Aorta (tissue), 5 donors: ENCODE measurements around the gene MUC3A. TPM values are rescaled to one million over a fixed set of nuclear protein-coding genes. Genes with fewer than 3 reads are reported as not detected.
A peak's percentile ranks its signal among the peaks of the same experiment; 100 is the strongest.

Experiments
- ATAC-seq: fragments of 200-7000 bp; cut with Tn5 transposase; one replicate; pipeline ENCODE4 v1.9.1; 2022; ENCODE audit warnings: moderate library complexity; ENCODE audit not compliant: low FRiP score
- DNase-seq, 2 donors: peaks; one replicate each; pipeline ENCODE4 v3.0.0-alpha.2; 2020
- H3K27ac ChIP-seq, 2 donors: one replicate each; pipeline ENCODE4 v1.5.1; 2013; ENCODE audit warnings: low read length in 2 of 2, mild to moderate bottlenecking in 2 of 2, moderate library complexity in 2 of 2, control low read depth in 1 of 2, inconsistent platforms in 1 of 2, low read depth in 1 of 2
- H3K27me3 ChIP-seq, 2 donors: one replicate each; pipeline ENCODE4 v1.6.1; 2013; ENCODE audit warnings: control low read depth in 1 of 2, low read length in 1 of 2, mild to moderate bottlenecking in 1 of 2, moderate library complexity in 1 of 2; ENCODE audit not compliant: insufficient read depth in 2 of 2, control insufficient read depth in 1 of 2
- H3K36me3 ChIP-seq, 2 donors: one replicate each; pipeline ENCODE4 v1.6.1; 2013; ENCODE audit warnings: control low read depth in 1 of 2, low read length in 1 of 2, mild to moderate bottlenecking in 1 of 2; ENCODE audit not compliant: insufficient read depth in 2 of 2, control insufficient read depth in 1 of 2
- H3K4me1 ChIP-seq, 2 donors: one replicate each; pipeline ENCODE4 v1.6.1; 2013; ENCODE audit warnings: low read length in 2 of 2, control low read depth in 1 of 2, mild to moderate bottlenecking in 1 of 2, moderate library complexity in 1 of 2; ENCODE audit not compliant: insufficient read depth in 2 of 2, control insufficient read depth in 1 of 2
- H3K4me3 ChIP-seq, 2 donors: one replicate each; pipeline ENCODE4 v1.5.1; 2013; ENCODE audit warnings: low read length in 2 of 2, control low read depth in 1 of 2, mild to moderate bottlenecking in 1 of 2
- H3K9me3 ChIP-seq: one replicate; pipeline ENCODE4 v1.6.1; 2013; ENCODE audit warnings: mild to moderate bottlenecking, low read length; ENCODE audit not compliant: control insufficient read depth
- WGBS, 2 donors: extraction: QIAGEN DNeasy Blood & Tissue Kit; methylation state at CpG; one replicate each; pipeline ENCODE4 v1.1.7; 2013; 5-methylcytosine and 5-hydroxymethylcytosine counted together
- intact Hi-C, 2 donors: fragments of 100-400 bp; cut with DNase I; formaldehyde crosslinking; loops; one replicate each; pipeline versions ENCODE4 v1.14.2 to v1.15.0; 2022
- polyA plus RNA-seq, 2 donors: library from polyadenylated mRNA; stranded (reverse); fragments of 200-250 nt; gene quantifications; one replicate each; pipeline ENCODE4 v1.2.3, GENCODE V29; 2013
- total RNA-seq, 2 donors: library from RNA; stranded (reverse); fragmentation: NEBNext Ultra II Directional; extraction: Animal tissue kit (Norgen Biotek cat#: 25700); gene quantifications; one replicate each; pipeline ENCODE4 v1.2.1, GENCODE V29; 2021
- donor health status: healthy with polysubstance abuse.
- donor health status: Bipolar disorder and iron deficiency.
- donor health status: DM: no; HTN: no; CAD: no.
- donor health status: DM: no; HTN: no; CAD: no.
- donor health status: DM: yes; HTN: yes; CAD: no.

Gene MUC3A
- total and polyA plus RNA-seq, 4 donors = 0.39 to 5.5 (median 0.45) TPM; not detected in 1

DNA sequence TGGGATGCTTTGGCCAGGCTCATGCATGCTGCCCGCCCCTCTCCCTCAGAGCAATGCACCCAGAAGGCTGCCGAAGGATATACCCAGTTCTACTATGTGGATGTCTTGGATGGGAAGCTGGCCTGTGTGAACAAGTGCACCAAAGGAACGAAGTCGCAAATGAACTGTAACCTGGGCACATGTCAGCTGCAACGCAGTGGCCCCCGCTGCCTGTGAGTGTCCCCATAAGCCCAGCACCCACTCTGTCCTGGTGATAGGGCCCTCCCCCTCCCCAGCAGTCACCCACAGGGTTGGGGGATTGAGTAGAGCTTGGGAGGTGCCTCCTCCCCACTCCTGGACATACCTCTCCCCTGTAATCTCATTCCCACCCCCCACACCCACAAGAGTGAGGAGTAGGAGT lies 63.6 kb downstream of the MUC3A start:
- Histone ChIP-seq H3K27ac (no peak overlapping the region), H3K9me3 (no peaks in the 10 kb centered on the region), H3K27me3 (no peaks in the 10 kb centered on the region), H3K4me1 (no peaks in the 10 kb centered on the region), H3K4me3 (no peak overlapping the region), H3K36me3 (no peaks in the 10 kb centered on the region)
- WGBS, 2 donors = 89 to 92% methylated on average over 6 of the region's 6 CpGs
- ATAC-seq (no peak), DNase-seq (peak in 1 of 2 donors; percentile 43)
- intact Hi-C loops = no loop called here

DNA sequence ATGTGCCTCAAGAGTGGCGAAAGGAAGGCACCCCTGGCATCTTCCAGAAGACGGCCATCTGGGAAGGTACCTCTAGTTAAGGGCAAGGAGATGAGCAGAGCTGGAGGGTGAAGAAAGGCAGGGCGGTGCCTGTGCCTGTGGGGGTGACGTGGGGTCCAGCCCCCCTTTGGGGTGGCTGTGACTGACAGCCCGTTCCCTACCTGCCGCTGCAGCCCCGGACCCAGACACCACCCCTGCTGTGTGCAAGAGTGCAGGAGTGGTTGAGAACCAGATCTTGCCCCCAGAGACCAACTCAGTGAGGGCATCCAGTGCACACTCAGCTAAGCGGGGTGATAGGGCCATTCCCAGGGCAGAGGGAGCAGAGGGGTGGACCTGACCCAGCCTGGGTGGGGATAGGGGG lies 66.3 kb downstream of the MUC3A start:
- 84 to 86% methylated on average over 5 to 8 of the region's 8 CpGs for WGBS, 2 donors
- intact Hi-C loops = no loop called here
- Histone ChIP-seq H3K9me3 (no peaks in the 10 kb centered on the region), H3K4me1 (no peaks in the 10 kb centered on the region), H3K36me3 (no peaks in the 10 kb centered on the region), H3K4me3 (no peak overlapping the region), H3K27ac (no peak overlapping the region), H3K27me3 (no peaks in the 10 kb centered on the region)
- ATAC-seq = no peak
- DNase-seq = no peak

DNA sequence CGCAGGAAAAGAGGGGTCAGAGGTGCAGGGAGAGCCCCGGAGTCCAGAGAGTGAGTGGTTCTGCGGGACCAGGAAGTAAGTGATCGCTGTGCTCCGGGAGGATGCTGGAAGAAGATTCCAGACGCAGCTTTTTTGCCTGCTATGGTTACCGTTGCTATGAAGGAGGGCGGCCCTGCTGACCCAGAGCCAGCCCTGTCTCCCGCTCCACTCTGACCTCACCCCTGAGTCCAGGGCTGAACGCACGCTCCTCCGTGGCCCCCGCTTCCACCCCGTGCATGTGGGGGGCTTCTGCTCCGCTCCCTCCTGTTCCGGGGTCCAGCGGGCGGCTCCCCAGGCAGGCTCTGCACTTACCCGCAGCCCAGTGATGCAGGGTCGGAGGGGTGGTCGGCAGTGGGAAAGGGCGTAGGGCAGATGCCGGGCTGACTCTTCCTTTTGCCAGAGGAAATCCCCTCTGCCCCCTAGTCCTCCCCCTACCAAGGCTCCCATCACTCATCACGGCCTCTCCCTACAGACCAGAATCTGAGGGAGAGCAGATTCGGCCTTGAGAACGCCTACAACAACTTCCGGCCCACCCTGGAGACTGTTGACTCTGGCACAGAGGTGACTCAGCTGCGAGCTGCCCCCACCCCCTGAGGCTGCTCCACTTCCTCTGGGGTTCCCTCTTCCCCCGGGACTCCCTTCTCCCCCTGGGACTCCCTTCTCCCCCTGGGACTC lies 67.9 kb downstream of the MUC3A start:
- Histone ChIP-seq H3K4me1 (no peaks in the 10 kb centered on the region), H3K36me3 (no peaks in the 10 kb centered on the region), H3K4me3 (peak overlapping the region; percentile 1 to 50), H3K27me3 (no peaks in the 10 kb centered on the region), H3K27ac (no peak overlapping the region), H3K9me3 (no peaks in the 10 kb centered on the region)
- intact Hi-C loops = no loop called here
- 0 to 1% methylated on average over 28 to 29 of the region's 29 CpGs for WGBS, 2 donors
- DNase-seq (peak; percentile 87 to 88), ATAC-seq (peak; percentile 73)

Other genes starting within 250 kb of the MUC3A start
- gene POP7, start 243.4 kb upstream of the MUC3A start, total RNA-seq = 10 to 100 TPM; 16.4 to 17.9 TPM
- gene POP7, start 243.4 kb upstream of the MUC3A start, polyA plus RNA-seq = 10 to 100 TPM; 29.6 to 31.8 TPM
- not detected for gene EPO, start 229.1 kb upstream of the MUC3A start, total RNA-seq
- under 1 TPM in 1 of 2 donors, not detected in 1; 0.26 TPM for gene EPO, start 229.1 kb upstream of the MUC3A start, polyA plus RNA-seq
- gene ZAN, start 215.9 kb upstream of the MUC3A start, total RNA-seq = not detected
- gene ZAN, start 215.9 kb upstream of the MUC3A start, polyA plus RNA-seq = not detected
- gene EPHB4, start 122.0 kb upstream of the MUC3A start, total RNA-seq = 10 to 100 TPM; 44.8 to 71.6 TPM
- 1 to 10 TPM; 4.3 to 4.5 TPM for gene EPHB4, start 122.0 kb upstream of the MUC3A start, polyA plus RNA-seq
- 10 to 100 TPM; 20.3 to 34.3 TPM for gene SLC12A9, start 96.8 kb upstream of the MUC3A start, total RNA-seq
- gene SLC12A9, start 96.8 kb upstream of the MUC3A start, polyA plus RNA-seq = 10 to 100 TPM in 1 of 2 donors, 1 to 10 TPM in 1; 8.5 to 43.9 TPM
- gene TRIP6, start 82.1 kb upstream of the MUC3A start, total RNA-seq = 10 to 100 TPM; 77.3 to 80.3 TPM
- gene TRIP6, start 82.1 kb upstream of the MUC3A start, polyA plus RNA-seq = 100 to 1,000 TPM in 1 of 2 donors, 10 to 100 TPM in 1; 39.3 to 136 TPM
- gene SRRT, start 74.4 kb upstream of the MUC3A start, total RNA-seq = 100 to 1,000 TPM in 1 of 2 donors, 10 to 100 TPM in 1; 95.5 to 118 TPM
- gene SRRT, start 74.4 kb upstream of the MUC3A start, polyA plus RNA-seq = 100 to 1,000 TPM in 1 of 2 donors, 10 to 100 TPM in 1; 22.2 to 151 TPM
- 1 to 10 TPM; 2.0 to 2.6 TPM for gene UFSP1, start 59.8 kb upstream of the MUC3A start, total RNA-seq
- gene UFSP1, start 59.8 kb upstream of the MUC3A start, polyA plus RNA-seq = 1 to 10 TPM; 1.5 to 2.0 TPM
- gene ACHE, start 53.6 kb upstream of the MUC3A start, total RNA-seq = 1 to 10 TPM; 2.0 to 2.6 TPM
- gene ACHE, start 53.6 kb upstream of the MUC3A start, polyA plus RNA-seq = 1 to 10 TPM; 1.0 to 1.1 TPM
- under 1 TPM; 0.24 to 0.88 TPM for gene MUC12, start 20.0 kb downstream of the MUC3A start, total RNA-seq
- gene MUC12, start 20.0 kb downstream of the MUC3A start, polyA plus RNA-seq = 10 to 100 TPM in 1 of 2 donors, 1 to 10 TPM in 1; 2.6 to 13.1 TPM
- not detected for gene MUC17, start 70.5 kb downstream of the MUC3A start, total RNA-seq
- 1 to 10 TPM in 1 of 2 donors, not detected in 1; 1.6 TPM for gene MUC17, start 70.5 kb downstream of the MUC3A start, polyA plus RNA-seq
- gene TRIM56, start 135.9 kb downstream of the MUC3A start, total RNA-seq = 10 to 100 TPM; 56.6 to 58.3 TPM
- gene TRIM56, start 135.9 kb downstream of the MUC3A start, polyA plus RNA-seq = 10 to 100 TPM in 1 of 2 donors, 1 to 10 TPM in 1; 9.4 to 16.9 TPM
- gene SERPINE1, start 177.6 kb downstream of the MUC3A start, total RNA-seq = 100 to 1,000 TPM in 1 of 2 donors, 10 to 100 TPM in 1; 57.1 to 693 TPM
- gene SERPINE1, start 177.6 kb downstream of the MUC3A start, polyA plus RNA-seq = 100 to 1,000 TPM in 1 of 2 donors, 10 to 100 TPM in 1; 71.5 to 137 TPM
- 10 to 100 TPM; 21.3 to 26.9 TPM for gene AP1S1, start 204.9 kb downstream of the MUC3A start, total RNA-seq
- gene AP1S1, start 204.9 kb downstream of the MUC3A start, polyA plus RNA-seq = 10 to 100 TPM; 16.8 to 51.2 TPM
- gene VGF, start 216.0 kb downstream of the MUC3A start, total RNA-seq = not detected
- not detected for gene VGF, start 216.0 kb downstream of the MUC3A start, polyA plus RNA-seq
- gene NAT16, start 230.8 kb downstream of the MUC3A start, total RNA-seq = not detected
- not detected for gene NAT16, start 230.8 kb downstream of the MUC3A start, polyA plus RNA-seq